Epithelial cell of proximal tubule (primary cell): Measurements from ENCODE around the gene NACC2. TPM values are rescaled to one million over a fixed set of nuclear protein-coding genes. Genes with fewer than 3 reads are reported as not detected.

Experiments
- DNase-seq: peaks from one replicate; pipeline ENCODE4 v3.0.0-alpha.2; 2011; ENCODE audit warnings: low read depth
- H3K4me3 ChIP-seq: 2 replicates; pipeline ENCODE4 v1.5.1; 2011; ENCODE audit warnings: low read depth, mild to moderate bottlenecking, low read length
- total RNA-seq: library from RNA; depleted of rRNA; stranded (reverse); fragments of >200 nt; gene quantifications from 2 replicates; pipeline ENCODE4 v1.2.3, GENCODE V29; 2015
- TF ChIP-seq, protein P1 (sequence below): conservative IDR thresholded peaks from 2 replicates; pipeline ENCODE4 v1.5.1; 2012; ENCODE audit warnings: low read depth, mild to moderate bottlenecking, low read length

Gene NACC2
- total RNA-seq, 1 donor from 2014 or later, result 21.3 TPM

- H3K4me3 ChIP-seq, result no peak overlapping the region
- TF ChIP-seq, protein P1, sequence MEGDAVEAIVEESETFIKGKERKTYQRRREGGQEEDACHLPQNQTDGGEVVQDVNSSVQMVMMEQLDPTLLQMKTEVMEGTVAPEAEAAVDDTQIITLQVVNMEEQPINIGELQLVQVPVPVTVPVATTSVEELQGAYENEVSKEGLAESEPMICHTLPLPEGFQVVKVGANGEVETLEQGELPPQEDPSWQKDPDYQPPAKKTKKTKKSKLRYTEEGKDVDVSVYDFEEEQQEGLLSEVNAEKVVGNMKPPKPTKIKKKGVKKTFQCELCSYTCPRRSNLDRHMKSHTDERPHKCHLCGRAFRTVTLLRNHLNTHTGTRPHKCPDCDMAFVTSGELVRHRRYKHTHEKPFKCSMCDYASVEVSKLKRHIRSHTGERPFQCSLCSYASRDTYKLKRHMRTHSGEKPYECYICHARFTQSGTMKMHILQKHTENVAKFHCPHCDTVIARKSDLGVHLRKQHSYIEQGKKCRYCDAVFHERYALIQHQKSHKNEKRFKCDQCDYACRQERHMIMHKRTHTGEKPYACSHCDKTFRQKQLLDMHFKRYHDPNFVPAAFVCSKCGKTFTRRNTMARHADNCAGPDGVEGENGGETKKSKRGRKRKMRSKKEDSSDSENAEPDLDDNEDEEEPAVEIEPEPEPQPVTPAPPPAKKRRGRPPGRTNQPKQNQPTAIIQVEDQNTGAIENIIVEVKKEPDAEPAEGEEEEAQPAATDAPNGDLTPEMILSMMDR, result no peak
These were observed 101.7 kb downstream of the NACC2 start for GRCh38 chr9:135993409-135993742.

GRCh38 chr9:135992486-135993408 lies 102.3 kb downstream of the NACC2 start:
- TF ChIP-seq, protein P1, result no peak
- peak overlapping the region; percentile 19 for H3K4me3 ChIP-seq
- no peak for DNase-seq

More at GRCh38 chr9:135993409-135993742, 101.7 kb downstream of the NACC2 start:
- DNase-seq, result no peak

- no peak for DNase-seq
- TF ChIP-seq, protein P1, result no peak
- no peak overlapping the region for H3K4me3 ChIP-seq
These were observed 103.3 kb downstream of the NACC2 start for GRCh38 chr9:135991771-135992170.

DNA sequence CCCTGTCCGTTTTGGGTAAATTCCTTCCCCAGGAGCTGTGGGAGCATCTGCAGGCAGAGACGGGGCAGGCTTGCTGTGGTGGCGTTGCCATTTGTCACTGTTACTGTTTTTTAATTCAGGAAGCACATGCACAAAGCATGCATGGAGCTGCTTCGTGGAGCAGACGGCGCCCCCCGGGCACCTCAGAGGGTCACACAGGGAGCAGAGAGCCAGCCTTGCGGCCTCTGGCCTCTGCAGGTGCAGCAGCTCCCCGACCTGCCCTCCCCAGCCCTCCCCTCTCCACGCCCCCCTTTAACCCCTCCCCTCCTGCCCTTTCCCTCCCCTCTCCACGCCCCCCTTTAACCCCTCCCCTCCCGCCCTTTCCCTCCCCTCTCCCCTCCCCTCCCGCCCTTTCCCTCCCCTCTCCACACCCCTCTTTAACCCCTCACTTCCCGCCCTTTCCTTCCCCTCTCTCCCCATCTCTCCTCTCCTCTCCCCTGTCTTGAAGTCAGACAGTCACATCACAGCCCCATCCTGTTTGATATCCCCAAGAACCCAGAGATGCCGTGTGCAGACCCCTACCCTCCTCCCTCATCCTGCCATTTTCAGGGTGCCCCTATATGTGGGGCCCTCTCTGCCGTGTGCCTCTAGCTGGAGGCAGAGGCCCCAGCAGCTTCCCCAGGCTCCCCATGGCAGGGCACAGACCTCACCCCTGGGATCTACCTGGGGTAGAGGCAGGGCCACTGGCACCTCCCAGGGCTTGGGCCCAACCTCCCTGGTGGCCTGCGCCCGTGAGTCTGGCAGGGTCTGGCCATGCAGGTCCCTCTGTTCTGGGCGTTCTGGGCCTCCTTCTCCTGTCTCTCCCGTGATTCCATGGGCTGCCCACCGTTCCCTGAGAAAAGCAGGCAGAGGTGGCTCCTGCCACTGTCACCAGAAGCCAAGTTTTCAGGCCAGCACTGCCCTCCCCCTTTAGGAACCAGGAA lies 104.3 kb downstream of the NACC2 start:
- TF ChIP-seq, protein P1, result no peak
- DNase-seq, result no peak
- no peak overlapping the region for H3K4me3 ChIP-seq

GRCh38 chr9:135989722-135990467 lies 105.2 kb downstream of the NACC2 start:
- TF ChIP-seq, protein P1, result no peak
- H3K4me3 ChIP-seq, result no peak overlapping the region

DNA sequence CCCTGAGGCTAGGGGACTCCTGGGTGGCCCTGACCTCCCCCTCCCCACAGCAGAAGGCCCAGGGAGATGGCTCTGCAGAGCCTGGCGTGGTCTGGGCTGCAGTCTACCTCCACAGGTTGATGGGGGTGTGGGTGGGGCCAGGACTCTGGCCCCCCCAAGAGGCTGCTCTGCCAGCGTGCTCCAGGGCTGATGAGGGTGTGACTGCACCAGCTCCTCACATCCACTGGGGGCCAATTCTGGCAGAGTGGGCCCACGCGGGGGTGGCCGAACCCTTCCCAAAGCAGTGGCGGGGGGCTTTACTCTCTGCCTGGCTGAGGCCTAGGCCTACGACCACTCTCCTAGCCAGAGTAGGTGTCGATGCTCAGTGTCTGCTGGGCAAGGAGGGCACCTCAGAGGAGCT lies 105.9 kb downstream of the NACC2 start:
- DNase-seq, result no peak
- TF ChIP-seq, protein P1, result no peak
- H3K4me3 ChIP-seq, result no peak overlapping the region

More at GRCh38 chr9:135989722-135990467, 105.2 kb downstream of the NACC2 start:
- DNase-seq, result no peak
